HG03039 (cell line): ENCODE results near the gene PMP22.

ENCODE experiments used
- ATAC-seq: cut with Tn5 transposase; IDR thresholded peaks from one replicate; pipeline ENCODE4 v1.9.1; 2021; ENCODE audit warnings: mild to moderate bottlenecking, moderate library complexity; ENCODE audit not compliant: unreplicated experiment

PMP22 gene

DNA sequence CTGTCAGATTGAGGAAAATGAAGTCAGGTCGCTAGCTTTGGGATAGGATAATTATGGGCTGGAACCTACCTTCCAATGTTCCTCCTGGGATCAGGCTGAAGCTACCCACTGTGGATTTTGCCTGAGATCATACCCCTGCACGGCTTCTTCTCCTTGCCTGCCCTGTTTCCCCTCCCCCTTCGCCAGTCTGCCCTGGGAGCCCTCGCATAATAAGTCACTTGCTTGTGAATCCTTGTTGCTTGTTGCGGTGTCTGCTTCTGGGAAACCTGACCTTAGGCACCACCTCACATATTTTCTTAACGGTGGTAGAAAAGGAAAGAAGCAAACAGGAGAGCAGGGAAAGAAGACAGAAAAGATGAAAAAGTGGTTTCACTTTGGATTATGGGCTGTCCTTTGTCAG lies 13.3 kb upstream of the PMP22 start:
- no peak for ATAC-seq

DNA sequence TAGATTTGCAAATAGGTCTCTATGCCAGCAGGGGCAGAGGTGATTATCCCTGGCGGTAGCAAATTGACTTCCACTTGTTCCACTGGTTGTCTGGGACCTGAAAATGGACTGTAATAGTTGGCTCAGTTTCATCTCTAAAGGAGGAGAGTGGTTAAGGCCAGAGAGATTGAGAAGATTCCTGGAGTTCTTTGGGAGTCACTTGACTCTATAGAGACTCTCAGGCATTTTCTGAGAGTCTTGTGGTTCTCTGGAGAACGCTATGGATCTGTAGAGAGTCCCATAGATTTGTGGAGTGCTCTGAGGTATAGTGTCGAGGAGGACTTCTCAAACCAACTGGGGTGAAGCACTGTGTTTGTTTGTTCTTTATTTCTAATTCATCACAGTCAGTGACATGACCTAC lies 8.9 kb upstream of the PMP22 start:
- ATAC-seq = no peak

DNA sequence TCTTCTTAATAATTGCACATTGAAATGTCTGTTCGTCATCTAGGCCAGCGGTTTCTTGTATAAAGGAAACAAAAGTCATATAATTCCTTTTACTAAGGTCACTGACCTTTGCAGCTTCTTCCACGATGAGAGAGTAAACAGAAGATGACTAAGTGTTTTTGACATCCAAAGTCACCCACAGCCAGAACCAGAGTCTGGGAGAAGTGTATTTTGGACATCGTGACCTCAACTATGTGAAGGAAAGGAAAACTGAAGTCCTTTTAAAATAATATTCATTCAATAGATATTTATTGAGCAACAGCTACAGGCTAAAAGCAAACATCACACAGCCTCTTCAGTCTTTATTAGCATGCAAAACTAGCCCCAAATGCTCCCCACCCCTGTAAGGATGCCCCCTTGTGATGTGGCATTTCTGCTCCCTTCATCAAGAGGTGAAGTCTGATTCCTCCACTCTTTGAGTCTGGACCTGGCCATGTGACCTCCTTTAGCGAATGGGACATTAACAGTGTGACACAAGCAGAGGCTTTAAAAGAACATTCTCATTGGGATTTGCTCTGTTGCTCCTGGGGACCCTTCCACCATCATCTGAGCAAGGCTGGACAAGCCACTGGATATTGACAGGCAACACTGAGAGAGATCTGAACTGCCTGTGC lies 8.1 kb upstream of the PMP22 start:
- no peak for ATAC-seq

DNA sequence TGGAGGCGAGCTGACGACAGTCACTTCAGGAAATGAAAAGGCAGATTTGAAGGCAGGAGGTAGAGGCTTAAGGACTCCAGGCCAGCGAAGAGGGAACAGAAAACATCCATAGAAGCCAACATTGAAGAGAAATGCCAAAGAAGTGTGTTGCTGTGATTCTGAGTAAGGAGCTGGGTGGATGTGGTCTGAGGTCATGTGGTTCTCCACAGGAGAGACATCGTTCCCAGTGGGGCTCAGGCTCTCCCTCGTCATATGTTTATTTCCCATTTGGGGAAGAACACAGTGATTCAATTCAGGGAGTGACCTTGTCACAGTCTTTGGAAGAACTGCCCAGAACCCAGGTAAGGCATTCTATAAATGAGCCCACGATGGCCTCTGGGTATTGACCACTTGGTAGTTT lies 6.6 kb upstream of the PMP22 start:
- ATAC-seq = no peak

DNA sequence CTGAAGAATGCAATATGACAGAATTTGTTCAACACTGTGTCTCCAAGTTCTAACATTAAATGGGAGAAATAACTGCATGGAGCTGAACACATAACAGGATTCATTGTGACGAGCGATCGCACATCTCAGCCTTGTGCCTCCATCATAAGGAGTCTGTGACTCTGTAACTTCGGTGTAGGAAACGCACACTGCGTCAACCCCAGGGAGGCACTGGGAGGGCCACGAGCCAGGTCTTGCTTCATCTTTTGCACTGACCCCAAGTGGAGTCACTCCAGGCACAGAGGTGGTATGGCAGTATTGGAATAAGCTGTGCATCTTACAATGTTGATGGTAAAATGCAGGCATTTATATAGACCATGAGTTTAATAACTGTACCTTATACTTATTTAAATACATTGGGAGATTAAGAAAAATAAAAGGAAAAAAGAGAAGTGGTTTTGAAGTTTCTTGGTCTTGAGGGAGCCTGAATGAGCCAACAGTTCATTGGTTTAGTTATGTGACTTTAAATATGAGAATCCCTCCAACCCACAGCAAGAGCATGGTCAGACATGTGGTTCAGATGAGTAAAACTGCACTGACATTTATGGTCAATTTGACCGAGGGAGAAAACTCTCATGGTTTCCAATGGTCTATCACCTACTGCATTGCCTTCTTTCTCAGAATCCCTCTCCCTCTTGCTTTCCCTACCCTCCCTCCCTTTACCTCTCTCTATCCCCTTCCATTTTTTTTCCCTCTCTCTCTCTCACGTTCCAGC lies 5.7 kb upstream of the PMP22 start:
- no peak for ATAC-seq

DNA sequence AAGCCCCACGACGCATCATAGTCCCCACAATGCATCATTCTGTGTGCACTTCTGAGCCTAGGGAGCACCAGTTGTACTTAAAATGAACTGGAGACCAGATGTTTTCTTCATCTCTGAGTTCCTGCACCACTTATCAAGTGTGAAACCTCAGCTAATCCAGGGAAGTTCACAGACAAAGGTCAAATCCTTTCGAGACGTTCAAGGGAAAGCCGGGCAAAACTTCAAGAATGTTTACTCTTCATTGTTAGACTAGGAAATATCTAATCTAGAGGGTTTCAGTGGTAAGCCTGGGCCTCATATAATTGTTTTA lies 4.6 kb upstream of the PMP22 start:
- ATAC-seq = no peak

DNA sequence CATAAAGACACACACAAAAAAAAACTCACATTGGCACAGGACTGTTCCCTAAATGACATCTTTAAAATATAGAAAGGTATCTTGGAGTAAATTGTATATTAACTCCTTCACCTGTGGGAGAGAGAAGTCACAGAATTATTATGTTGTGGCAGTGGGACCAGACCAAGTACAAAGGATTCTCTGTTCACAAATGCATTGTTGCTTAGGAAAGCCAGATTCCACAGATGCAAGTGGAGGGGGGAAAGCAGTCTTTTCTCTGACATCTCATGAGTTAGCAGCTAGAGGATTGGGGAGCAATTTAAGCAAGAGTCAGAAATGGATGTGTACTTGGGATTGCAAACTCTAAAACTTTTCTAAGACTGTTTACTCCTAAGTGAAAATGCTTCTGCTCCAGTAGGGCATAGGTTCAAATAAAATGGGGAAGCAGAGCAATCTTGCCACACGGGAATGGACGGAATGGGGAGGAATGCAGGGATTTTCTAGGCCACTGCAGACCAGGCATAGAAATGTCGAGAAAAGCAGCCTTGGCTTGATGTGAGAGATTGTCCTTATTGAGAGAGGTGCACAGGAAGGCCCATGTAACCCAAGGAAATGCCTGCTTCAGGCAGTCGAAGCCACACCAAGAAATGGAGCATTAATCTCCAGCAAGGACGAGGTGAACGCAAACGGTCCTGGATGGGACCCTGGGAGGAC lies 4.1 kb upstream of the PMP22 start:
- no peak for ATAC-seq

DNA sequence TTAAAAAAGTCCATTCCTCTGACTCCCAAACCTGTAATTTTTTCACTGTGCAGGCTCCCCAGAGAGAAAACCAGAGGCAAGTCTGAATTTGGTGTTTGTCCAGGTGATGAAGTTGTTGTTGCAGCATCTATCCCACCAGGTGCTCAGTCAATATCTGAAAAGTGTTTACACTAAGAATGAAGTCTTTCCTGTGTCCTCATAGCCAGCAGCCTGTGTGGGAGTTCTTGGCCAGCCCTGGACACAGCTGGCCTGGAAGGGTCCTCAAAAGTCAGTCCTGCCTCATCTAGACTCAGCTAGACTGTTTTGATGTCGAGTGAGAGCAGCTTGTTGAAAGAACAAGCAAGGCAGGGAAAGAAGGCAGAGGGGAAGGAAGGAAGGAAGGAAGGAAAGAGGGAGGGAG lies 3.3 kb upstream of the PMP22 start:
- no peak for ATAC-seq

DNA sequence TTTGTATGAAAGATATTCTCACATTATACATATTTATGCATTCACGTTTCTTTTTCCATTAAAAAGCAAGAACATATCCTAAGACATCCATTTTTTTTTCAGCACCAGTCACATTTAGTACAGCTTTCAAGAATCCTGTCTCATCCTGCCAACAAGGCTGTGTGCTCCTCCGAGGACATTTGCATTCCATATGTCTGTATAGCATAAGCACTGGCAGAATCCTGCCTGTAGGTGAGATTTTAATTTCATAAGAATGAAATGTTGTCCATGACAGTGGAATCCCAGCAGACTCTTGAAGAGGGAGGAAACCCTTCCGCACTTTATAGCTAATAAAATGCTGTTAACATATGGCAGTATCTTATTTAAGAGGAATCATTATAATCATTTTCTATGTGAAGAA lies 2.9 kb upstream of the PMP22 start:
- no peak for ATAC-seq

DNA sequence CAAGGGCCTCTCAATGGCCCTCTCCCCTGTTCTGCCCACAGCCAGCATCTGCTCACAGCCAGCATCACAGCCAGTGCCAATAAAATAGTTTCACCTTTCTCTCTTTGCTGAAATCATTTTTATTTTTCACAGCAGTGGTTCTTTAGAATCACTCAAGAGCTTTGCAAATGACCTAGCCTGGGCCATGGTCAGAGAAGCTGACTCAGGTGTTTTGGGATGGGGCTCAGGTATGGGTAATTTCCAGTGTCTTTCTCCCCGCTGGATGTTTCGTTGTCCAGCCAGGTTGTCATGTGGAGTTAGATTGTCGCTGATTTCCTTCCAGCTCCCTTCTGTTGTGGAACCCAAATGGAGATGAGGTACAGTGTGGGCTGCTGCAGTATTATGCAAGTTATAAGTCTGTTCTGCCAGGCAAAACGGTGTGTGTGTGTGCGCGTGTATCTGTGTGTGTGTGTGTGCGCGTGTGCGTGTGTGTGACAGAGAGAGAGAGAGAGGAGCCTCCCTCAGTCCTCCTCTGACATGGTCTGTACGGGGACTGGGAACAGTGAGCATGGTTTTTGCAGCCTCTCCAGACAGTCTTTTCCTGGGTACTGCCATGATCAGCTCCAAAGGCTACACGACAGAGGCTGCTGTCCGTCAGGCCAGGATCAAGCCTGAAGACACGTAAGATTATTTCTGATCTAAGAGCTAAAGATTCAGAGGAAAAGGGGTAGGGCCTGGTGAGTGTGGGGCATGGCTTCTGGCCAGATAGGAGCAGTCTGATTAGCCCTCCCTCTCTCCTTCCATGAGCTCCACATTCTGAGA lies 1.4 kb upstream of the PMP22 start:
- ATAC-seq = no peak

DNA sequence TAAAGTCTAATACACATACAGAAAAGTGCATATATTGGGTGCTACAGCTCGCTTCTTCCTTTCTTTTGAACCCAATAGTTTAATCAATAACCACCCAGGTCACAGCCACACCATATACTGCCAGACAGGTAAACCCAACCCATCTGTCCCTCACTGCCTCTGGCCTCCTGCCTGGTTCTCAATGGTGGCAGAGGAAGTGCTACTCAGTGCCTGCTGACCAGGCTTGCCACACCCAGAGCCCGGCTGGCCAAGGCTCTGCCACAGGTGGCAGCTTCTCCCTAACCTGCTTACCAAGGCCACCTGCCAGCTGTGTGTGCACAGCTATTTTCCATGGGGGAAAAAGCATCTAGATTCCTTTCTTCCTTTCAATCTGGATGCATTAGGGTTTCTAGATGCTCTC lies 584 bp downstream of the PMP22 start:
- ATAC-seq = no peak

DNA sequence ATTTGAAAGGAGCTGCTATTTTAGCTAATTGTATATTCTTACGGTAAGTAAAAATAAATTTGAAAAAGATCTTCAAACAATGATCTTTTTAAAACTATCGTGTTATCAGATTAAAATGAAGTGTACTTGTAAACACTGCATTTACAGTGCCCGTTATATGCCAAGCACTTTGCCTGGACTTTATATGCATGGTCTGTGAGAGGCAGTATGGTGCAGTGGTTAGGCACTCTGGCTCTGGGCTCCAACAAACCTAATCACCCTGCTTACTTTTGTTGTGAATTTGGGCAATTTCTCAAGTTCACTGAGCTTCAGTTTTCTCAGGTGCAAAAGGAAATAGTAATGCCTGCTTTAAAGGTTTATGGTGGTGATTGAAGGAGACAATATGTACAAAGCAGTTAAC lies 1.4 kb downstream of the PMP22 start:
- no peak for ATAC-seq

DNA sequence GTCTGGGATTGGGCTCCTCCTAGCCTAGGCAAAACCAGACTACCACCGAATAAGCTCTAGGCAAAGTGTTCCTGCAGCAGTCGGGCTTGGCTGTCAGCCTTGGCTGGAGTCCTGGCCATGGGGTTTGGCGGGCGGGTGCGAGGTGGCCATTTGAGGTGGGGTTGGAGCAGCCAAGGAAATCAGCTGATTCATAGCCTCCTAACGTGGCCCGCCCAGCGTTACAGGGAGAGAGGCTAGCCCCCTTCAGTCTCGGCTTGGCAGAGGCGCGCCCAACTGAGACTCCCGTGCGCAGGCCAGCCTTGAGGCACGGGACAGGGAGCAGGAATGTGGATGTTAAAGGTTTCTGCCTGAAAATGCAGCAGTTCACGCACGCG lies 1.9 kb downstream of the PMP22 start:
- no peak for ATAC-seq

DNA sequence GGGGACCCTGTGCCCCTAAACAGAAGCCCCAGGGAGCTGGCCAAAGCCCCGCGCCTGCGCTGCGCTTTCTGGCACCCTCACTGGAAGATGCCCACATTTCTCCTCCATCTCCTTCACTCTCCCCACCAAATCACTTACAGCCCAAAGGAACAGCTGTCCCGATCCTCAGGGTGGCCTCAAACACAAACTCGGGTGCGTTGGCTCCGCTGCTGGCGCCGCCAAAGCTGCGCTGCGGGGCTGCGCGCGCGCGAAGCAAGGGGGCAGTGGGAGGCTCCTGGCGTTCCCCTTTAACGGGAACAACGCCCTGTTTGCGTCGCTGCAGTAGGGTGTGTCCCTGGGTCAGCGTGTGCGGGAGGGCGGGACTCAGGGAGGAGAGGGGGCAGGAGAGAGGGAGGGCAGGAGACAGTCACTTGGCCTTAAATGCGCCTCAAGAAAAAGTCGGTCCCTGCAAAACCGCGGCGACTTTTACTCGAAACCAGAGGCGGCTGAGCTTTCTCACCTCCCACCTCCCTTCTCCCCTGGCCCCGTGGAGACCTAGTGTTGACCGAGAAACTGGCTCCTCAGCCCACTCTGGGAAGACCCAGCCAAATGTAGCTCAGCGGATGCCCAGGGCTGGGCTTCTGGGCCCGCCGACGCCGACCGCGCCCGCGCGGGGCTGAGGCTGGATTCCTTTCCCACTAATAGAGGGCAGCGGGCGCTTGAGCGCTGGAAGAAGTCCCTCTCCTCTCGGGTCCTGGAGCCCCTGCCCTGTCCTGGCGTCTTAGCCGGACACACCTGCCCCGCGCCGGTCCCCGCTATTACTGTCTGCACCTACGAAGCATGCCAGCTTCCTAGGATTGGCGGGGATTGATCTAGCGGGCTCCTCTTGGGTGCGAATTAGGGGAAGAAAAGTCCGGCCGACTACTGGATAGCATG lies 2.6 kb downstream of the PMP22 start:
- no peak for ATAC-seq

DNA sequence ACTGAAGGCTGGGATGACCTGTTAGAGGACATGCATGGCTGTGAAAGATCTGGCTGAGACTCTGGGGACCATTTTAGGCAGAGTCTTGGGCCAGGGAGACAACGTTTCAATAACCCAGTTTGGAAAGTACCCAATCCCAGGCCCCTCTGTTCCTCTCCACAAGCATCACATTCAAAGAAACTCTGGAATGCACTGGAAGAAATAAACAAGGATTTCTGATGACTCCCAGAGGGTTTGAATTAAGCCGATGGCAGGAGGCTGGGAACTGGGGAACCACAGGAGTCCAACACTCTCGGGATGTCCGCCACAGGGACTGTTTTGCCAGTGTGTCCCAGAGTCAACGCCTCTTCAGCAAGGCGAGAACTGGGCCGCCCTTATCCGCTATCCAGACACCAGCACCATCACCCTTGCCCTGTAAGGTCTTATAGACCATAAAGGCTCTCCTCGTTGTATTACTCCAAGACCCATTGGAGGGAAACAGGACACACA lies 3.3 kb downstream of the PMP22 start:
- no peak for ATAC-seq

DNA sequence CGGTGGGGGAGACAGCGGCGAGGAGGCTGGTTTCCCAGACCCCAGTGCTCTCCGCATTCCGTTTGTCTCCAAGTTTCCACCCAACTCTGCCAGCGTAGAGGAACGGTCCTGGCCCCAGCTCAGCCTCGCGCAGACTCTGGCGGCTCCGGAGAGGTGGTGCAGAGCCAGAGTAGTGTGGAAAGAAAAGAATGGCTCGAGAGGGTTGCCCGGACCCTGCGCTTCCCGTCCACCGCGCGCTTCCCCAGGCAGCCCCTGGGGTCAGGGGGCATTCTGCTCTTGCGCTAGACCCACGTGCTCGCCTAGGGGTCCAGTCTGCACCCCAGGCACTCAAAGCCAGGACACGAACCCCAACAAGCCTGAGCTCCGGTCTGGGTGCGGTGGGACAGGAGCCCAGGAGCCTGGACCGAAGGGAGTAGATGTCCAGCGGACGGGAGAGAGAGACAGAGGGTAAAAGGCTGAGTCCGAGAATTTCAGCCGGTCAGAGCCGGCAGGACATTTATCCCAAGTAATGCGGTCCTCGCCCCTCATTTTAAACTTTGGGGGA lies 3.8 kb downstream of the PMP22 start:
- ATAC-seq = no peak

DNA sequence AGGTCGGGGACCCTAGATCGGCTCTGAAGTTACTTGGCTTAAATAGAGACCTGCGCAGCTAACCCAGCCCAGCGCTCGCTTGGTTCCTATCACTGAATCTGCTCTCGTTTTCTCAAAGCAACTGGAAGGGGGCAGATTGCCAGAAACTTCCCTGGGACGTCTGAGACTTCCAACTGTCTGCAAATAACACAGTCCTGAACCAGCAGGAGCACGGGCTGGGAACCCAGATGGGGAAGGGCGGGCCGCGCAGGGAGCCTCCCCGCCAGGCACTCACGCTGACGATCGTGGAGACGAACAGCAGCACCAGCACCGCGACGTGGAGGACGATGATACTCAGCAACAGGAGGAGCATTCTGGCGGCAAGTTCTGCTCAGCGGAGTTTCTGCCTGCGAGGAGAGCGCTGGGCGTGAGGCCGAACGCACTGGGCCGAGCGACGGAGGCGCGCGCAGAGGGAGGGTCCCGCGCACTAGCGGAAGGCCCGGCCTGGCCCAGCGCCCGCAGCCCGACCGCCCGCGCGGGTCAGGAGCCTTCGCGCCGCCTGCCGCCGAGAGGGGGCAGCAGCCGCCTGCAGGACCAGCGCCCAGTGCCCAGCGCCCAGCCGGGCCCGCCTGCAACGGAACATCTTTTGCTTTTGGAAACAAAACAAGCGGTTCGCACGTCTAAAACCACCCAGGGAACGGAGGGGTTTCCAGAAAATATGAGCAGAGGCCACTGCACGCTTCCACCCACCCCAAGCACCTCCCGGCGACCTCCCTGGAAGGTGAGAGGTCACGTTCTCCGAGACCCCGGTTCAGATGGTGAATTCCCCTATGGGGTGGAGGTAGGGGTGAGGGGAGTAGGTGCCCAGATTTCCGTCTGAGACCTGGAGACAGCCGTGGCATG lies 4.5 kb downstream of the PMP22 start:
- ATAC-seq = peak; percentile 62

DNA sequence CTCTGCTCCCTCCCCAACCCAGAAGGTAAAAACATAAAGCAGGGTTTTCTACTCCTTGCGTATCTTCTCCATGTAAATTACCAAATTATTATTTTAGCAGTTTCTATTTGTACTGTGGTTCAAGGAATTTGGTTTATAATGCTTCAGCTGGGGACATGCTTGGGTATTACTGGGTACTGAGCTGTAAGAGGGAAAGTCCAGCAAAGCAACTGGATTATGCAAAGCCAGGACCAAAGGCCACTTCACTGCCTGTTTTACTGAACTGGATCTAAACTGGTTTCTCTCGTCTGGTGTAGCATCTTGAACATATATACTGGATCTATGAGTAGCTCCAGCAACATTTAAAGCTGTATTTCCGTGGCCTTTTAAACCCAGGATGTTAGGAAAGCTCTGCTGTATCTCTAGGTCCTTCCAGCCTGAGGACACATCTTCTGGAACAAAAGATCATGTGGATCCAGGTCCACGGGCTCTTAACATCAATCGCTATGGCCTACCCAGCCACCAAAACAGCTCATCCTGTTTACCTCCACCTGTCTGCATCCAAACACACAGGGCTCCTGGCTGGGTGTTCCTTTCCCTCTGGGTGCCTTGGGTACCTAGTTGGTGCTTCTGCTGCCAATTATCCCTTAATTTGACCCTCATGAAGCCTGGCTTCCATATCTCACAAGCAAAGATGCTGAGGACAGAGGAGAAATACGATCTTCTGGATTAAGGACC lies 7.2 kb downstream of the PMP22 start:
- ATAC-seq = no peak
